COLO668 (cell line): ENCODE data around the gene LINS1.
A peak's percentile ranks its signal among the peaks of the same experiment; 100 is the strongest.

Experiments
- DNase-seq: peaks from one replicate; lab custom pipeline; 2025; ENCODE audit not compliant: unreplicated experiment; lab: John Stamatoyannopoulos, UW

The LINS1 gene

DNA sequence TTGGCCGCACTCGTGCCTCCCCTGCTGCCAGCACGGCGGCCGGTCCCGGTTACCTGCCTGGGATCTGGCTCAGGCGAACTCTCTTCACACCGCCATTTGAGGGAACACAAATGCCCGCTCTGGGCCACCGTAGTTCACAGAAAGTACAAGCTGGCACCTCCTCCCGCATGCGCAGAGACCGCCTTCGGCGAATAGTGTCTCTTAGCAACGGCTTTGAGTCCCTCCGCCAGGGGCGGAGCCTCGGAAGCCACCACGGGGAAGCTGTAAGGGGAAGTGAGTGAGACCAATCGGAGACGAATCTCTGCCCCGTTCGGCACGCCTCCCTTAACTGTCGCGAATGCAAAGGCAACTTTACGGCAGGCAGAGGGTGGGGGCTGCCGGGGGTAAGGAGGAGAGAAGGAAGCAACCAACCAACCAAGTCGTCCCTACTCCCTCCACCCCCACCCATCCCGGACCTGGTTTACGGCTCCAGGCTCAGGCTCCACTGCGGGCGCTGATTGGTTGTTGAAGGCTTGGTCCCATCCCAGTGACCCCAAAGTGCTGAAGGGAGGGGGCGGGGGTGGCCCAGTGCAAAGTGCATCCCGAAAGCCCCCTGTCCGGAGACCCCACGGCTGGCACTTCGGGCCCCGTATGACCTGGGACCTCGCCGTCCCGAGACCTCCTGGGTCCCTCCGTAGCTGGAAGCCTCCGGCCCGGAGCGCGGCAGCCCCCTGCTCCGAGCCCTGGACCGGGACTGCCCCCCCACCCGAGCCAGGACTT is at the start of gene LINS1, which contains the start of gene ASB7:
Gene LINS1 (minus strand): TSS at position 121 of the 759 bp plus-strand sequence. CDS start 21,342 bp downstream, outside the sequence.
Gene ASB7 (plus strand): TSS at position 526 of the 759 bp plus-strand sequence. CDS start 9,628 bp downstream, outside the sequence.
- peak; percentile 99 for DNase-seq

- DNase-seq, result no peak
Observed at GRCh38 chr15:100651253-100651652, 49.3 kb upstream of the LINS1 start.

- DNase-seq, result no peak
Observed at GRCh38 chr15:100650685-100651084, 48.7 kb upstream of the LINS1 start.

- DNase-seq, result no peak
Observed at GRCh38 chr15:100648951-100649350, 47.0 kb upstream of the LINS1 start.

GRCh38 chr15:100645671-100646070 is 43.7 kb upstream of the LINS1 start:
- no peak for DNase-seq

DNA sequence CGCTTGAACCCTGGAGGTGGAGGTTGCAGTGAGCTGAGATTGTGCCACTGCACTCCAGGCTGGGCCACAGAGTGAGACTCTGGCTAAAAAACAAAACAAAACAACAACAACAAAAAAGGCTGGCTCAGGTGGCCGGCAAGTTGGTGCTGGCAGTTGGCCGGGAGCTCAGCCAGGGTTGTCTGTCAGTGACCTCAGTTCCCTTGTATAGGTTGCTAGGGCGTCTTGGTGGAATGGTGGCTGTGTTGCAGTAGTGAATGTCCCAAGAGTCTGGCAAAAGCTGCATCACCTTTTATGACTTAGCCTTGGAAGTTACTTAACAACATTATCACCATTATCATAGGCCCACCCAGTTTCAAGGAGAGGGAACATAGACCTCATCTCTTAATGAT is 41.0 kb upstream of the LINS1 start:
- DNase-seq, result no peak

DNA sequence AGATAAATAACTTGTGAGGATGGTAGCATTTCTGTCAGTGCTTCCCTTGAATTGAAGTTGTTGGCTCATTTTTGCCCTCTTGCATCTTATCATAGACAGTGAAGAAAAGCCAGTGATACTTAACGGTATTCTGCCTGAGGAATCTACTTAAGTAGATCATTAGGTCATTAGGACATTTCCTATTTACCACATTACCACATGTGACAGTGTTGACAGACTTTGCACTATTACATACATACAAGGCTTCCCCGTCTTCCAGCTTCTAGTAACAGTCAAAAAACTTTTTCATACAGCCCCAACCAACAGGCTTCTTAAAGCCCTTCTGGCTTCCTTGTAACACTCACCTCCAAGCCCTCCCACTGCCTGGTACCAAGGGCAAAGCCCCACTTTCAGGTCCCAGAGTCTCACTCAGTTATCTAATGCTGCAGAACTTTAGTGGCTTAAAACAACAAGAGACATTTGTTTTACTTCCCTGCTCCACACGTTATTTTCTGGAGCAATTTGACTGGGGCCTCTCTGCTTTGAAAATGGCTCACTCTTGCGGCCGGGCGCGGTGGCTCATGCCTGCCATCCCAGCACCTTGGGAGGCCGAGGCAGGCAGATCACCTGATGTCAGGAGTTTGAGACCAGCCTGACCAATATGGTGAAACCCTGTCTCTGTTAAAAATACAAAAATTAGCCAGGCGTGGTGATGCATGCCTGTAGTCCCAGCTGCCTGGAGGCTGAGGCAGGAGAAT is 40.4 kb upstream of the LINS1 start:
- DNase-seq, result no peak

GRCh38 chr15:100638177-100638730 is 36.3 kb upstream of the LINS1 start:
- no peak for DNase-seq

- DNase-seq, result no peak
Observed at GRCh38 chr15:100635406-100636071, 33.6 kb upstream of the LINS1 start.

- no peak for DNase-seq
Observed at GRCh38 chr15:100633763-100634075, 31.7 kb upstream of the LINS1 start.

- no peak for DNase-seq
Observed at GRCh38 chr15:100631831-100632230, 29.8 kb upstream of the LINS1 start.

- no peak for DNase-seq
Observed at GRCh38 chr15:100628746-100629145, 26.8 kb upstream of the LINS1 start.

DNA sequence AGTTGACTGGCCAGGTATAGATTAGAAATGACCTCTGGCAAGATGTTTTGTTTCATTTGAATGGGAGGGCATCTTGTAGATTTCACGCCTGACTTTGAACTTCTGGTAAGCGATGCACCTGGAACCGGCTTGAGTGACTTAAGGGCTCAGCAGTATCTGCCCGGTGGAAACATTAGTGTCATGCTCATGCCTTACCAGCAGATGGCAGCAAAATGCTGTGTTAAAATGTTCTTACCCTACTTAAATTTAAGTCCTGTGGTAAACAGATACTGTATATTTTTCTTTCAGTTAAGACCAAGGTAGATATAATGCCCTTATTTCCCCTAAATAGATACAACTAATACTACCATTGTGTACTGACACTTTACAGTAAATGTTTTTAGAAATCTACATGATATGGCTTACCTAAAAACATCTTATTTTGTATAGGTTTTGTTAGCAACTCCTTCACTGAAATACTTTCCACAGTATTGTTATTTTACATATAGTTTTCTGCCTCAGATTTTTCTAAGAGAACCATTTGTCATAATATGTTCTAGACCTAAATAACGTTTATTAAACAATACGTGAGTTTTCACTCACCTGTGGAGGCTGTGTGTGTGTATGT is 25.9 kb upstream of the LINS1 start:
- DNase-seq, result peak; percentile 36

DNA sequence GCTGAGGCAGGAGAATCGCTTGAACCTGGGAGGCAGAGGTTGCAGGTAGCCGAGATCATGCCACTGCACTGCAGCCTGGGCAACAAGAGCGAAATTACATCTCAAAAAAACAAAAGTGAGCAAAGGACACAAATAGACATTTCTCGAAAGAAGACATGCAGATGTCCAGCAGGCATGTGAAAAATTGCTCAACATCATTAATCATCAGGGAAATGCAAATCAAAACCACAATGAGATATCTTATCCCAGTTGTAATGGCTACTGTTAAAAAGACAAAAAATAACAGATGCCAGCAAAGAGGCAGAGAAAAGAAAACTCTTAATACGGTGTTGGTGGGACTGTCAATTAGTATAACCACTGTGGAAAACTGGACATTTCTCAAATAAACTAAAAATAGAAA is 21.3 kb upstream of the LINS1 start:
- DNase-seq, result no peak

DNA sequence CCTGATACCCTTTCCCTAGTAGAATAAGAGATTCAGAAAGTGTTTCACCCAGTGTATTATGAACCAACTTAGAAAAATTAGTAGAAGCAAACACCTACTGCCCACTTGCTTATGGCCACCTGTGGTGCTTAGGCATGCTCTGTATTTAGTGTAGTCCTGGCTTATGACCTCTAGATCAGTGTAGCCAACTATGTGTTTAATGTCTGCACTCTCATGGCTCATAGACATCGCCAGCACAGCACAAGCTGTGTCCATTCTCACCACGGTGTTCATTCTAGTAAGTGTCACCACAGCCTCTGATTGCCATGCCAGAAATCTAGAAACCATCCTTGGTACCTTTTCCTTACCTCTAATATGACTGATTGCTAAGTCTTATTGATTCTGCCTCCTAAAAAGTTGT is 14.7 kb upstream of the LINS1 start:
- no peak for DNase-seq

- no peak for DNase-seq
Observed at GRCh38 chr15:100615801-100616200, 13.8 kb upstream of the LINS1 start.

DNA sequence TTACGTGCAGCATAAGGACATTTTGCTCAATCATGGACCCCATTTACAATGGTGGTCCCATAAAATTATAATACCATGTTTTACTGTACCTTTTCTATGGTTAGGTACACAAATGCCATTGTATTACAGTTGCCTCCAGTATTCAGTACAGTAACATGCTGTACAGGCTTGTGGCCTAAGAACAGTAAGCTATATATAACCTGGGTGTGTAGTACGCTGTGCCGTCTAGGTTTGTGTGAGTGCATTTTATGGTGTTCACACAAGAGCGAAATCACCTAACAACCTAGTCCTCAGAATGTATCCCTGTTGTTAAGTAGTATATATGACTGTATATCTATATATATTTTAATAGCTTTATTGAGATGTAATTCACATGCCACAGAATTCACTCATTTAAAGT is 12.9 kb upstream of the LINS1 start:
- DNase-seq, result no peak

DNA sequence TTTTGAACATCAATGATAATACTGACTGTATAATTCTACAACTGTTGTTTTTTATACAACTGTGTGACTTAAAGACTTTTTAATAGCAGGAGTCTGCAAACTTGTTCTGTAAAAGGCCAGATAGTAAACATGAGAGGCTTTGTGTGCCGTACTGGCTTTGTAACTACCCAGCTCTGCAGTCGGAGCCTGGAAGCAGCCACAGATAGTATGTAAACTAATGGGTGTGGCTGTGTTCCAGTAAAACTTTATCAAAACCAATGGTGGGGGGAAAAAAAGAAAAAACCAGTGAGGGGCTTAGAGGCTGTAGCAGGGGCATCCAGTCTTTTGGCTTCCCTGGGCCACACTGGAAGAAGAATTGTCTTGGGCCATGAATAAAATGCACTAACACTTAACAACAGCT is 12.4 kb upstream of the LINS1 start:
- no peak for DNase-seq

DNA sequence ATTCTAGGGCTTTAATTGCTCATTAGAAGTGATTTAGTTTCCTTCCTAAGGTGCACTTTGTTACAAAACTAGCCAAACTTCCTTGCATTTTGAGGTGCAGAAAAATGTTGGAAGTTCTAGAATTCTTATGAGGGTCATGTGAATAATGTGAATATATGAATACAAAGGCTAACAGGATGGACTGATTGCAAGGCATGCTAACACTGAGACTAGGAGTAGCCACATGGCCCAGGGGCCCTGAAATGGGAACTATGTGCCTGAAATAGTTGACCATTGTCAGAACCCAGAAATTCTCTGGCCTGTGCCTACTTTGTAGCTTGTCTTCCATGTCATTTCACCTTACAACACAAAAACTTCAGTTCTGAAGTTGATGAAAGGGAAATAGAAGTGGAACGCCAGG is 11.2 kb upstream of the LINS1 start:
- DNase-seq, result no peak

DNA sequence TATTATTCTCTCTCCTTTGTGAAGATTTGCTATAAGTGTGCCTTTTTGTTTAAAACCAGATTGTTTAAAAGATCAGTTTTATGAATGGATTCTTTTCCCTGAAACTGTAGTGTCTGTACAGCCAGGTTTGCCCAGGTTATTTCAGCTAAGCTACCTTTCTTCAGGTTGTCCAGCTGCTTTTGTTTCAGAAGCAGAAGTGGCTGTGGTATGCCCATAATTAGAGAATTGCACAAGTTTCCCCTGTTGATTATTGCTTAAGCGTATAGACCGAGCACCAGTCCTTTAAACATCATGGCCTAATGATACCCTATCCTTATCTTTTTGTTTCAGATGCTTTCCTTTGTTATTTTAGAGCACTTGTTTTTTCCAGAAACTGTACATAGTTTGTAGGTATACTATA is 10.6 kb upstream of the LINS1 start:
- no peak for DNase-seq

DNA sequence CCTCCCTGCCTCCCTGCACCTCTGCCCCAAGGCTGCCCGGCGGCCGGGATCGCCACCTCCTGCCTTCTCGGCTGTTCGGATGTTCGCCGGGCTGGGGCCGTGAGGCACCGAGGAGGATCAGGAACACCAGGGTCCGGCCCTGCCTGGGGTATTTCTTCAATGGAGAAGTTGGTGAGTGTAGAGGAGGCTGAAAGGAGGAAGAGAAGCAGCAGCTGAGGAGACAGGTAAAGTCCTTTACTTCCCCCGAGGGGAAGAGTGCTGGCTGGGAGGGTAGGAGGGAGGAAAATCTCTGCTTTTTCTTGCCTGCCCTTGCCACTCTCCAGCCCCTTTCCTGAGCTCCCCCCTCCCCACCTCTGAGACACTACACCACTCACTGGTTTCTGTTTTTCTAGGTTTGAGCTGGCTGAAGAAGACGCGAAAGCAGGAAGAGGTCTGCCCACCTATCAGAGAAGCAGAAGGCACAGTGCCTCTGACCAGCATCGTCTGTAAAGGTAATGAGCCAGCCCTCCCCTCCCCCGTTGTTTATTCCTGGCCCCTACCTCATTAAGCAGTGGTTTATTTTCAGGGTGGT is 924 bp upstream of the LINS1 start:
- peak; percentile 13 for DNase-seq
